Thyroid gland (tissue), 4 donors: ENCODE results near the gene KRTAP10-1.
"Not testable (repeated sequence)": the region's sequence is repeated elsewhere in the genome, so short reads cannot be mapped to it uniquely, and the experiment has no call there.

ENCODE experiments used
- POLR2A ChIP-seq, 2 donors: fragments of 450-650 bp; IDR thresholded peaks; one replicate each; pipeline ENCODE4 v1.6.1; 2017; ENCODE audit warnings: antibody characterized with exemption in 2 of 2, mild to moderate bottlenecking in 2 of 2, moderate library complexity in 1 of 2
- TF ChIP-seq, protein P1 (sequence below), 6 experiments: fragments of 200-600 bp in 3 of 6; fragments of 450-650 bp in 3 of 6; sonication (generic) in 3 of 6; IDR thresholded peaks; one replicate each; pipeline ENCODE4 v1.5.1; 2016 to 2019; ENCODE audit warnings: antibody characterized with exemption in 6 of 6, mild to moderate bottlenecking in 2 of 6, inconsistent platforms in 1 of 6, moderate library complexity in 1 of 6

DNA sequence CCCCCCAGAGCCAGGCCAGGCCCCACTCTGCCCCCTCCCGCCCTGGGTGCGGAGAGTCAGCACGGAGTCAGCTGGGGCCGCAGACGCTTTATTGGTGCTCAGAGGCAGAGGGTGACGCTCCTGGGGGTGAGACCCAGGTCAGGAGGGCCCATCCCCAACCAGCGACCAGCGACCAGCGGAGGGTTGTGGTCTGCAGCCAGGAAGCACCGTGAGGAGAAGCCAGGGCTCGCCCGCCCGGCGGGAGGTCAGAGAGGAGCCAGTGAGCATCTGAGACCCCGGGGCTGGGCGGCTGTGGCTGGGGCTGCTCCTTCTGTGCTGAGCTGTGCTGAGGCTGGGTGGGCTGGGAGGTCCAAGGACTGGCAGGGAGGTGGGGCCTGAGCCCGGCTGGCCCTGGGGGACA is 10.3 kb upstream of the KRTAP10-1 start:
- not testable (repeated sequence) for TF ChIP-seq POLR2A (IDR thresholded peaks at IDR 0.05)
- TF ChIP-seq, protein P1, sequence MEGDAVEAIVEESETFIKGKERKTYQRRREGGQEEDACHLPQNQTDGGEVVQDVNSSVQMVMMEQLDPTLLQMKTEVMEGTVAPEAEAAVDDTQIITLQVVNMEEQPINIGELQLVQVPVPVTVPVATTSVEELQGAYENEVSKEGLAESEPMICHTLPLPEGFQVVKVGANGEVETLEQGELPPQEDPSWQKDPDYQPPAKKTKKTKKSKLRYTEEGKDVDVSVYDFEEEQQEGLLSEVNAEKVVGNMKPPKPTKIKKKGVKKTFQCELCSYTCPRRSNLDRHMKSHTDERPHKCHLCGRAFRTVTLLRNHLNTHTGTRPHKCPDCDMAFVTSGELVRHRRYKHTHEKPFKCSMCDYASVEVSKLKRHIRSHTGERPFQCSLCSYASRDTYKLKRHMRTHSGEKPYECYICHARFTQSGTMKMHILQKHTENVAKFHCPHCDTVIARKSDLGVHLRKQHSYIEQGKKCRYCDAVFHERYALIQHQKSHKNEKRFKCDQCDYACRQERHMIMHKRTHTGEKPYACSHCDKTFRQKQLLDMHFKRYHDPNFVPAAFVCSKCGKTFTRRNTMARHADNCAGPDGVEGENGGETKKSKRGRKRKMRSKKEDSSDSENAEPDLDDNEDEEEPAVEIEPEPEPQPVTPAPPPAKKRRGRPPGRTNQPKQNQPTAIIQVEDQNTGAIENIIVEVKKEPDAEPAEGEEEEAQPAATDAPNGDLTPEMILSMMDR (IDR thresholded peaks at IDR 0.05) = not testable (repeated sequence)
